ENCODE data around the gene PCGF3.

The PCGF3 gene, protein sequence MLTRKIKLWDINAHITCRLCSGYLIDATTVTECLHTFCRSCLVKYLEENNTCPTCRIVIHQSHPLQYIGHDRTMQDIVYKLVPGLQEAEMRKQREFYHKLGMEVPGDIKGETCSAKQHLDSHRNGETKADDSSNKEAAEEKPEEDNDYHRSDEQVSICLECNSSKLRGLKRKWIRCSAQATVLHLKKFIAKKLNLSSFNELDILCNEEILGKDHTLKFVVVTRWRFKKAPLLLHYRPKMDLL

DNA sequence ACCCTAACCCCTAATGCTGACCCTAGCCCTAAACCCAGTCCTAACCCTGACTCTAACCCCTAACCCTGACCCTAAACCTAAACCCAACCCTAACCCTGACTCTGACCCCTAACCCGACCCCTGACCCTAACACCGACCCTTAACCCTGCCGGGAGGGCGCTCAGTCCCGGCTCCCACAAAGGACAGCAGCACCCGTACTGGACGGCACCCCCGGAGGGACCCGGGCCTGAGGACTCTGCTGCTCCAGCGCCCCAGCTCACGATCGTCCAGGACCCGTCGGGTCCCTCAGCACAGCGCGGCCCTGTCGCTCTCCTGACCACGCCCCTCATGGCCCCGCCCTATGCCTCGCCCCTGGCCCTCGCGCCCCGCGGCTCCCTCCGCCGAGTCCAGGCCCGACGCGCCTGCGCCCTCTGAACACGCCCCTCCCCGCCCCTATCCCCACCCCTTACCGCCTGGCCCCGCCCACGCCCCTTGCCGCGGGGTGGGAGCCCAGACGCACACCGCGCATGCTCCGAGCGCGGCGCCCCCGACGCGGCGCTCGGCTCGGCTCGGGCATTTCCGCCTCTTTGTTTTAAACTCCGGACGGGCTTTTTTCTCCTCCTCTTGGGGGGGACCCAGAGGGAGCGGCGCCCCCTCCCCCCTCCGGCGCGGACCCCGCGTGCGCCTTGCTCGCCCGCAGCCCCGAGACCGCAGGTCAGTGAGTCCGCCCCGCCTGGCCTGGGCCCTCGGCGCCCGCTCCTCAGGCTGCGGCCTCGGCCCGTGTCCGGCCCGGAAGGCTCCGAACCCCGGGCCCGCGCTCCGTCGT is at the start of gene PCGF3:
TSS of gene PCGF3 (plus strand) at position 555 of the 805 bp plus-strand sequence. CDS start 27,849 bp downstream, outside the sequence.
- FAIRE-seq, result no peak

DNA sequence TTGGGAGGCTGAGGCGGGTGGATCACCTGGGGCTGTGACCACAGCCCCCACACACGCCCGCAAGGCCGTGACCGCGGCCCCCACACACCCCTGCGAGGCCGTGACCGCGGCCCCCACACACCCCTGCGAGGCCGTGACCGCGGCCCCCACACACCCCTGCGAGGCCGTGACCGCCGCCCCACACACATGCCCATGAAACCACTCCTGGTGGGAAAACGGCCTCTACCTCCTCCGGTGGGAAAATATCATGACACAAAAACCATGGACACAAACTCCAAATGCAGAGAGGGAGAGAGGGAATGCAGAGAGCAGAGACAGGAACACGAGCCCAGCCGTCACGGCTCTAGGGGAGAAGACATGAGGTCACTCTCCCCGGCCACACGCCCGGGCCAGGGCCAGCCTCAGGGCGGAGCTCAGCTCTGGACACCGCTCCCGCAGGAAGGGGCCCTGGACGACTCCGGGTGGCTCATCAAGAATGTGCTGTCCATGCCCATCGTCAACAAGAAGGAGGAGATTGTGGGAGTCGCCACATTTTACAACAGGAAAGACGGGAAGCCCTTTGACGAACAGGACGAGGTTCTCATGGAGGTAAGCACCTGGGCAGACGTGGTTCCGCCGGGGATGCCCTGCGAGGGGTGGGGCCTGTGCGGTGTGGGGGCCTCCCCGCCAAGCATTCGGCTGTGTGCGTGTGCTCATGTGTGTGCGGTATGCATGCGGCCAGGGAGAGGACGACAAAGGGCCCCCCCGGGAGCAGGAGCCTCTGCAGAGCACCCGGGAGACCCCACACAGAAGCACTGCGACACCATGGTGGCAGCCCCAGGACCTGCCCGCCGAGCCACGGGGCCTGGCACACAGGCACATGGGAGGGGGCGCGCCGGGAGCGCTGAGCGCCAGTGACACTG is 48.9 kb upstream of the PCGF3 start:
- FAIRE-seq, result no peak

DNA sequence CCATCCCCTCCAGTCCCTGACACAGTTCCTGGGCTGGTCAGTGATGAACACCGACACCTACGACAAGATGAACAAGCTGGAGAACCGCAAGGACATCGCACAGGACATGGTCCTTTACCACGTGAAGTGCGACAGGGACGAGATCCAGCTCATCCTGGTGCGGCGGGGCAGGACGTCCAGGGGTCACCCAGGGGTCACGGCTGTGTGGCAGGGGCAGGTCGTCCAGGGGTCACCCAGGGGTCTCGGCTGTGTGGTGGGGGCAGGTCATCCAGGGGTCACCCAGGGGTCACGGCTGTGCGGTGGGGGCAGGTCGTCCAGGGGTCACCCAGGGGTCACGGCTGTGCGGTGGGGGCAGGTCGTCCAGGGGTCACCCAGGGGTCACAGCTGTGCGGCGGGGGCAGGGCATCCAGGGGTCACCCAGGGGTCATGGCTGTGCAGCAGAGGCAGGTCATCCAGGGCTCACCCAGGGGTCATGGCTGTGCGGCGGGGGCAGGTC is 48.2 kb upstream of the PCGF3 start:
- FAIRE-seq, result no peak

DNA sequence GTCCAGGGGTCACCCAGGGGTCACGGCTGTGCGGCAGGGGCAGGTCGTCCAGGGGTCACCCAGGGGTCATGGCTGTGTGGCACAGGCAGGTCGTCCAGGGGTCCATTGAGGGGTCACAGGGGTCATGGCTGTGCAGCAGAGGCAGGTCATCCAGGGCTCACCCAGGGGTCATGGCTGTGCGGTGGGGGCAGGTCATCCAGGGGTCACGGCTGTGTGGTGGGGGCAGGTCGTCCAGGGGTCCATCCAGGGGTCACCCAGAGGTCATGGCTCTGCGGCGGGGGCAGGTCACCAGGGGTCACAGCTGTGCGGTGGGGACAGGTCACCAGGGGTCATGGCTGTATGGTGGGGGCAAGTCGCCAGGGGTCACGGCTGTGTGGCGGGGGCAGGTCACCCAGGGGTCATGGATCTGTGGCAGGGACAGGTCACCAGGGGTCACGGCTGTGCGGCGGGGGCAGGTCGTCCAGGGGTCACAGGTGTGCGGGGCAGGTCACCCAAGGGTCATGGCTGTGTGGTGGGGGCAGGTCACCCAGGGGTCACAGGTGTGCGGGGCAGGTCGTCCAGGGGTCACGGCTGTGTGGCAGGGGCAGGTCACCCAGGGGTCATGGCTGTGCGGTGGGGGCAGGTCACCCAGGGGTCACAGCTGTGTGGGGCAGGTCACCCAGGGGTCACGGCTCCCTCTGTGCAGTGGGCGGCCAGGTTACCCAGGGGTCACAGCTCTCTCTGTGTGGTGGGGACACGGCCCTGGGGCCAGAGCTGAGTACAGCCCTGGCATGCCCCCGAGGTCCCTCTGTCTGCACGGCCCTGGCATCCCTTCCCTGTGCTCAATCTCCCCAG is 47.6 kb upstream of the PCGF3 start:
- no peak for FAIRE-seq

DNA sequence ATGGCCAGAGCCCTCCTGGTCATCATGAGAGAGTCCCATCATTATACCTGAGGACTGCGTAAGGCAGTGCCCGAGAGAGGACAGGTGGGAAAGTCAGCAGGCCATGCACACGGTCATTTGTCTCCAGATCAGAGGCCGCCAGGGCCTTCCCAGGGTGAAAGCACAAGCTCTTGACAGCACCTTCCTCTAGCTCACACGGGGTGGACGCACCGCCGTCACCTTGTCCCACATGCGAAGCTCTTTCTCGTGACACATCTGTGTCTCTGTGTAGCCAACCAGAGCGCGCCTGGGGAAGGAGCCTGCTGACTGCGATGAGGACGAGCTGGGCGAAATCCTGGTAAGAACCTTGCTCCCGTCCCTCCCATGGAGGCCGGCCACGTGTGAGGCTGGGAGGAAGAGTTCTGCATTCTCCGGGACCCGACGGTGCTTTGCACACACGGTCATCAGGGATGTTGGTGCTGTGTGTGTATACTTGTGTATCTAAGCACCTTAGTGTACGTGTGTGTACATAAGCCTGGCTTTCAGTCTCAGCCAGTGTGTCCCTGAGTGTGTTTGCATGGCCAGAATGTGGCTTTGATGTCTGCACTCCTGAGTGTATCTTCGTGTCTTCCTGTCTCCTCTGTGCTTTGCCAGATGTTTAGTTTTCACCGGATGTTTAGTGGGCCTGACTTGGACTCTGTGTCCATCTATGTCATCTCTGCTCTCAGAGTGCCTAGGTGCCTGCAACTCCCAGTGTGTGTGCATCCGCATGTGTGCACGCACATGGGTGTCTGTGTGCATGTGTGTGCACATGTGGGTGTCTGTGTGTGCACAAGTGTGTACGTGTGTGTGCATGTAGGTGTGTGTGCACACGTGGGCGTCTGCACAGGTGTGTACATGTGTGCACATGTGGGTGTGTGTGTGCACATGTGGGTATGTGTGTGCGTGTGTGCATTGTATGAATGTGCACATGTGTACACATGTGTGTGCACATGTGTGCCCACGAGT is 46.7 kb upstream of the PCGF3 start:
- no peak for FAIRE-seq

DNA sequence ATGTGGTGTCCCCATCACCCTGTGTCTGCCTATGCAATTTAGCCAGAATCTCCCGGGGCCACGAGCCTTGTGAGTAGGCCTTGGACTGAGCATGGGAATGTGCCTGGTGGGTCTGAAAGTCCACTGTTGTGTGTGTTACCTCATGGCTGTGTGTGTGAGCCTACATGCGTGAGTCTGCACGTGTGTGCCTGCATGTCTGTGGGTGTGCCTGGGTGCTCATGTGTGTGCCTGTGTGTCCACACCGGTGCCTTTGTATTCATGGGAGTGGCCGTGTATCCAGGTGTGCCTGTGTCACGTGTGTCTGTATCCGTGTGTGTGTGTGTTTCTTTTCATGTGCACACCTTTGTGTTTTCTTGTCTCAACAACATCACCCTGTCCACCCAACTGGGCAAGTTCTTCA is 45.8 kb upstream of the PCGF3 start:
- FAIRE-seq, result no peak

DNA sequence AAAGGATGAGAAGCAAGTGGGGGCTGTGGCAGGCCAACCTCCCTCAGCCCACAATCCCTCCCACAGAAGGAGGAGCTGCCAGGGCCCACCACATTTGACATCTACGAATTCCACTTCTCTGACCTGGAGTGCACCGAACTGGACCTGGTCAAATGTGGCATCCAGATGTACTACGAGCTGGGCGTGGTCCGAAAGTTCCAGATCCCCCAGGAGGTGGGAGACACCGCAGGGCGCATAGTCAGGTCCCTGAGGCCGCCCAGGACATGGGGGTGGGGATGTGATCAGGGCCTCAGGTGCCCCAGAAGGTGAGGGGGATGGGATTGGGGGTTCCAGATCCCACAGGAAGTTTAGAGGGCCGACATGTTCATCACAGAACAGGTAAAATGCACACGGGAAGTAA is 45.2 kb upstream of the PCGF3 start:
- no peak for FAIRE-seq

DNA sequence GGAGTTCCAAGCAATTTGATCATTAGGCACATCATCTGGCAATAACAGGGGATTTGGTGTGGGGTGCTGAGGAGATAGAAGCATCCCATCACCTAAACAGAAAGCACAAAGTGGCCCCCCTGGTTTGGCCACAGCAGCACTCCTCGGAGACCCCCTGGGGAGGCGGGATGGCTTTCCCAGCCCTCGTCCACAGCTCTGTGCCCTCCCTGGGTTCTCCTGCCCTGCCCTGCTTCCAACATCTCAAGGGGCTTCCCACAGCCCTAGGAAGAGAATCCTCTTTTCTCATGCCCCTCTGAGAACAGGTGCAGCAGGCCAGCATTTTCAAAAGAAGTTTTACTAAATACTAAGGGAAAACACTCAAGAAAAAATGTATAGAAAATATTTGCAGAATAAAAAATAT is 44.4 kb upstream of the PCGF3 start:
- no peak for FAIRE-seq

DNA sequence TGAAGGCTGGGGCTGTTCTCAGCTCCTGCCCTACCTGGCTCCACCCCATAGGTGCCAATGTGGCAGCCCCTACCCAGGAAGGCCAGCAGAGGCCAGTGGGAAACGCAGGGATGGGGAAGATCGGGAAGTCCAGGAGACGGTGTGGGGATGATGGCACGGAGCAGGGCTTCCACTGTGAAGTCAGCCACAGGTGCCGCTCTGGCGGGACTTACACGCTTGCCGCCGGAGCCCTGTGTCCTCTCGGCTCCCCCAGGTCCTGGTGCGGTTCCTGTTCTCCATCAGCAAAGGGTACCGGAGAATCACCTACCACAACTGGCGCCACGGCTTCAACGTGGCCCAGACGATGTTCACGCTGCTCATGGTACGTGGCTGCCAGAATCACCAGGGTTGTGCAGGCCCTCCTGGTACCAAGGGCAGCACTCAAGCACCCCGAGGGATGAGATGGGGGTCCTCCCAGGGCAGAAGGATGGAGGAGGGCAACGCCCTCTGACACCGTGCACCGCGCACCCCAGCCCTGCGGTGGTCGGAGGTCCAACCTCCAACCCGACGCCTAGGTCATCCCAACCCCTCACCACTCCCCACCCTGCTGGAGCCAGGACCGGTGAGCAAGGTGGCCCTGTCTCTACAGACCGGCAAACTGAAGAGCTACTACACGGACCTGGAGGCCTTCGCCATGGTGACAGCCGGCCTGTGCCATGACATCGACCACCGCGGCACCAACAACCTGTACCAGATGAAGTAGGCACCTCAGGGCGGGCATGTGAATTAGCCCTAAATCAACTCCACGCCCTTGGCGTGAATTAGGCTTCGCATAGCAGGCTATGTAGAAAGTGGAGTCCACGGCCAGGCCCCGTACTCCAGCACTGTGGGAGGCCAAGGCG is 43.5 kb upstream of the PCGF3 start:
- FAIRE-seq, result no peak

DNA sequence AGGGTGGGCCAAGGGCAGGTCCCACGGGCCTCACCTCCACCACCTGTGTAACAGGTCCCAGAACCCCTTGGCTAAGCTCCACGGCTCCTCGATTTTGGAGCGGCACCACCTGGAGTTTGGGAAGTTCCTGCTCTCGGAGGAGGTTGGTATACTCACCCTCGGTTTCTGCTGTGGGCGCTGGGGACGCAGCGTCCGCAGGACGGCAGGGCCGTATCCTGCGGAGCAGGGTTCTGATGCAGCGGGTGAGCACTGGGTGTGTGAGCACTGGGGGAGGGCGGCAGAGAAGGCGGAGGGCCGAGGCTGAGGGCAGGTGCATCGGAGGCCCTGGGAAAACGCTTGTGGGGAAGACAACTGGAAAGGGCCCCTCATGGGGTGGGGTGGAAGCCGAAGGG is 42.6 kb upstream of the PCGF3 start:
- FAIRE-seq, result no peak

DNA sequence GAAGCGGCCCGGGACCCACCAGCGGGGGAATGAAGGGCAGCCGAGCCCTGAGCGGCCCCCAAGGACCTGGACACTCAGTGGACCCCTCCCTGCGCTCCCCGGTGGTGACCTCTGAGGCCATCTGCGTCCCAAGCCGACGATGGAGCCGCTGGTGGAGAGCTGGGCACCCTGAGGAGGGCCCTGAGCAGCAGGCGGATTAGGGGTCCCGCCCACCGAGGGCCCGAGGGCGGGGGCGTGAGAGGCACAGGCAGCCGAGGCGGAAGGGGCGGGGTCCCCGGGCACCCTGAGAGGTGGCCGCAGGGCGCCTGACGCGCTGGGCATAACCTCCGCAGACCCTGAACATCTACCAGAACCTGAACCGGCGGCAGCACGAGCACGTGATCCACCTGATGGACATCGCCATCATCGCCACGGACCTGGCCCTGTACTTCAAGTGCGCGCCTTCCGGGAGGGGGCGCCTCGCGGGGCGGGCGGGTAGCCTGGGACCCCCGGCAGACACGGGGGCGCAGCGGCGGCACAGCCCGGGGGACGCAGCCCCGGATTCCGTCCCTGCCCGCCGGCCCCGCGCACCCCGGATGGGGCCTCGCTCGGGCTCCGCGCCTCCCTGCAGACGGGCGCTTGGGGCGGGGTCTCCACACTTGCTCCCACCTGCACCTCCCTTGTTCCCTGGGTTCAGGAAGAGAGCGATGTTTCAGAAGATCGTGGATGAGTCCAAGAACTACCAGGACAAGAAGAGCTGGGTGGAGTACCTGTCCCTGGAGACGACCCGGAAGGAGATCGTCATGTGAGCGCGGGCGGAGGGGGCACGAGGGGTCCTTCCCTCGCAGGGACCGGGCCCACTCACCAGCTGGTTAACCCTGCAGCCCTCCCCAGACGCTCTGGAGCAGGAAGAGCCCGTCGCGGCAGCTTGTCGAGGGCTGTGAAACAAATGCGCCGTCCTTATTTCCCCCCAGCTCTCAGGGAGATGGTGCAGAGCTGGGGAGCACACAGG is 41.9 kb upstream of the PCGF3 start:
- FAIRE-seq, result no peak

DNA sequence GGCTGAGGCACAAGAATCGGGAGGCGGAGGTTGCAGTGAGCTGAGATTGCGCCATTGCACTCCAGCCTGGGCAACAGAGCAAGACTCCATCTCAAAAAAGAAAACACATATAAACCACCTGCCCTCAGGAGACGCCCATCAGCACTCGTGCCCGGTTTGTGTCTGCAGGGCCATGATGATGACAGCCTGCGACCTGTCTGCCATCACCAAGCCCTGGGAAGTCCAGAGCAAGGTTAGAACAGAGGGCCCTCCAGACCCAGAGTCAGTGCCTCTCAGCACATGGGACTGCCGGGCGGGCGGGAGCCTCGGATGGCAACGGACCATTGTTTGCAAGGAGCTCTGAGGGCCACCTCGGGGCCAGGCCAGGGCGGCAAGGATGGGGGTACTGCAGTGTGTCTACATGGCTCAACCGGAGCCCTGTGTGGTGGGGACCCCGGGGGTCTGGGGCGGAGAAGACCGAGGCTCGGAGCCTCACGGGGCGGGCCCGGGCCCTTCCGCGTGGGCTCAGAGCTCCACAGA is 40.9 kb upstream of the PCGF3 start:
- no peak for FAIRE-seq

DNA sequence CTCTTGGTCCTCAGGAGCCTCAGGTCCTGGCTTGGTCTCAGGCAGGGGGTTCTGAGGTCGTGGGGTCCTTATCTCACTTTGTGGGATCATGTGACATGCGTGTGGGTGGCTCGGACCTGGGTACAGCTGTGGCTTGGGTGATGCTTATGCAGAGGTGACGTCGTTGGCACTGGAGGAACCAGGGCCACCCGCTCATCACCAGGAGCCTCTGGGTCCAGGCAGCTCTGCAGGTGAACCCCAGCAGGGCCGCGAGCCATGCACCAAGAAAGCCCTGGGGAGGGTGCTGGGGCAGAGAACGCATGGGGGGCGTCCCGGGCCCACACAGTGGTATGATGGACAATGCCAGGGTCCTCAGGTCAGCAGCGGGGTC is 40.3 kb upstream of the PCGF3 start:
- no peak for FAIRE-seq

DNA sequence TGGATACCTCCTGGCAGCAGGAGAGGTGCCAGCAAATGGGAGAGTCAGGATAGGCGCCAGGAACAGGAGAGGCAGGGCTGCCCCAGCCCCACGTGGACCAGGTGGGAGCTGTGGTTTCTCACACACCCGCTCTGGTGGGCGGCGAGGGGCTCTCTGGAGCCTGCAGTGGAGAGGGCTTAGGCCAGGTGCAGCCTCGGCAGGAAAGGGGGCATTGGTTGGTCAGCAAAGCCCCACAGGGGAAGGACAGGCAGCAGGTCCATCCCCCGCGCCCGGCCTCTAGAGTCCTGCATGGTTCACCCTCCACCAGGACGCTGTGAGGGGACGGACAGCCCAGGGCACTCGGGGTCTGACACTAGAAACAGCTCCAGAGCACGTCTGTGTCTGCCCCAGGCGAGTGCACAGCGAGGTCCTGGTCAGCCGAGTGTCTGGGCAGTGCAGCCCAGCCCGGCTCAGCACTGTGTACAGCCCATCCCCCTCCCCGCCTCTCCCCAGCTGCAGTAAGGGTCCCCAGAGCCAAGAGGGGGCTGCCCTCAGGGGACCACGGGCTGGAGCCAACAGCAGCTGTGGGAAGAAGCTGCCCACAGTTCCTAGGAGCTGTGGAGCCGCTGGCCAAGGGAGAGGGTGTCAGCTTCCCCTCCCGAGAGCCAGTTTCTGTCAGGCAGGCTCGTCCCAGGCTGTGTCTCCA is 39.7 kb upstream of the PCGF3 start:
- no peak for FAIRE-seq

DNA sequence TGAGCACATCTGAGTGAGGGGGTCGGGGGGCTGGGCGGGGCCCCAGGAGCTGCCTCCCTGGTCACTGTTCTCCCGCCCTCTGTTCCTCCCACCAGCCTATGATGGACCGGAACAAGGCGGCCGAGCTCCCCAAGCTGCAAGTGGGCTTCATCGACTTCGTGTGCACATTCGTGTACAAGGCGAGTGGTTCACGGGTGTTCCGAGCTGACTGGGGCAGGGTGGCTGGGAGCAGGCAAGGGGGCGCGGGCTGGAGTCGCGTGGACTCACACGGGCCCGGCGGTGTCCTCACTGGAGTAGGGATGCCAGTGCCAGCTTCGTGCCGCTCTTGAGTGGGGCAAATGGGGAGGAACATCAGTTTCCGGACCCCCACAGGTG is 39.2 kb upstream of the PCGF3 start:
- FAIRE-seq, result no peak

DNA sequence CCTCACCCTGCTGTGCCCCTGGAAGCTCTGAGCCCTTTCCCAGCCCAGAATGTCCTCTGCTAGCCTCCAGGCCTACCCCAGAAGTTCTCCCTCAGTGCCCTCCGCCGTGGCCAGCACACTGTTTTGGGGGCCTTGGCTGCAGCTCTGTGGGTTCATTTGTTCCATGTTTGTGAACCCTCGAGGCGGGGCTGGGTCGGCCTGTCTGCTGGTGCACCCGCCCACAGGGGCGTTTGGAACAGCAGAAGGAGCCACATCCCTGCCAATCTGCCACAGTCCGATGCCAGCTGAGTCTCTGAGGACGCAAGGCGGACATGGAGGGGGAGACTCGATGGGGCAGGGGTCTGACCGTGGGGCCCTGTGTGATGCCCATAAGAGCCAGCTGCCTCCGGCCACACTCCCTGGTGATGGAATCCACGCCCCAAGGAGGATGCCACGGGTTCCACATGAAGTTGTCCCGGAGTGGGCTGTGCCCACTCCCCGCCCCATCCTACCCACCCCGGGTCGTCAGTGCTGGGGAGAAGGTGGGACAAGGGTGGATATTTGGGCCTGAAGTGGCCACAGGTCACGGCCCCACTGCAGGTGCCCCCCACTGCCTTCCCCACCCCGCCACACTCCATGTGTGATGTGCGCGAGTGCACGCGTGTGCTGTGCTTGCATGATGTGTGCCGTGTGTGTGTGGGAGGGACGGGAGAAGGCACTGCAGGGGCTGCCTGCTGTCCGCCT is 38.6 kb upstream of the PCGF3 start:
- no peak for FAIRE-seq

DNA sequence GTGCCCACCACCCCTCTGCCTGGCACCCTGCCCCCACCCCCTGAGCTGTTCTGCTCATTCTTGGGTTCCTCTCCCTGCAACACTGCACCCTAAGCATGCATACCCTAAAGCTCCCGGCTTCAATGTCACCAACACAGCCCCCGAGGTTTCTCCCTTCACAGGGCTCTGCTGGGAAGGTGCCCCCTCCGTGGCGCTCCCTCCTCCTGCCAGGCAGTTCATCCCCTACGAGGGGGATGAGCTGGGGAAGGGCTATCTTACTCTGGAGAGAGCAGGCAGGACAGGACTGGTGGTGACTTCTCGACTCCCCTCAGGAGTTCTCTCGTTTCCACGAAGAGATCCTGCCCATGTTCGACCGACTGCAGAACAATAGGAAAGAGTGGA is 38.1 kb upstream of the PCGF3 start:
- no peak for FAIRE-seq
